Naive thymus-derived CD8-positive, alpha-beta T cell (primary cell): ENCODE measurements around the gene RPS15. TPM values are rescaled to one million over a fixed set of nuclear protein-coding genes. Genes with fewer than 3 reads are reported as not detected.

Experiments
- ATAC-seq, 2 donors: fragments of 150-1000 bp; cut with Tn5 transposase in 1 of 2; sonication (Bioruptor Pico), chemical (Tn5 transposase) in 1 of 2; 1 replicate in 1 of 2; 2 replicates in 1 of 2; pipeline ENCODE4 v1.10.0; 2021; ENCODE audit warnings: mild to moderate bottlenecking in 2 of 2, moderate library complexity in 2 of 2
- POLR2A ChIA-PET: fragments of 350-600 bp; sonication (Branson Sonifier 250); formaldehyde crosslinking; loops from one replicate; lab custom pipeline; 2021; ENCODE audit warnings: antibody characterized with exemption; lab: Charles Lee
- DNase-seq, 10 donors: peaks; one replicate each; pipeline versions ENCODE4 v3.0.0 to v3.0.0-alpha.2; 2020 to 2022
- H3K27ac Mint-ChIP-seq, 10 donors: one replicate each; pipeline ENCODE4 v1.8.0; 2020 to 2022; ENCODE audit warnings: mild to moderate bottlenecking in 10 of 10, mixed read lengths in 10 of 10, moderate library complexity in 4 of 10, inconsistent platforms in 1 of 10
- H3K27me3 Mint-ChIP-seq, 5 donors: one replicate each; pipeline ENCODE4 v1.8.0; 2021 to 2022; ENCODE audit warnings: mixed read lengths in 5 of 5
- H3K36me3 Mint-ChIP-seq, 3 donors: one replicate each; pipeline ENCODE4 v1.8.0; 2020 to 2022; ENCODE audit warnings: mixed read lengths in 3 of 3, mild to moderate bottlenecking in 2 of 3, inconsistent platforms in 1 of 3
- H3K4me1 Mint-ChIP-seq, 4 donors: one replicate each; pipeline ENCODE4 v1.8.0; 2021 to 2022; ENCODE audit warnings: mixed read lengths in 4 of 4
- H3K4me3 Mint-ChIP-seq, 10 donors: one replicate each; pipeline ENCODE4 v1.8.0; 2020 to 2022; ENCODE audit warnings: mild to moderate bottlenecking in 10 of 10, mixed read lengths in 10 of 10, moderate library complexity in 6 of 10, inconsistent platforms in 1 of 10
- H3K9me3 Mint-ChIP-seq, 9 donors: one replicate each; pipeline ENCODE4 v1.8.0; 2020 to 2022; ENCODE audit warnings: mixed read lengths in 9 of 9, mild to moderate bottlenecking in 3 of 9, inconsistent platforms in 1 of 9, moderate library complexity in 1 of 9
- polyA plus RNA-seq, 3 donors: library from polyadenylated mRNA; unstranded; fragments of 300-500 nt; fragmentation: Illumina TruSeq; gene quantifications; one replicate each; pipeline ENCODE4 v1.2.3, GENCODE V29; 2021
- total RNA-seq, 8 experiments: library from RNA in 2 of 8; stranded (reverse) in 2 of 8; gene quantifications; one replicate each; pipeline ENCODE4 v1.2.3 and lab custom pipeline; 2021 to 2026

The RPS15 gene
- total and polyA plus RNA-seq, 5 experiments from 2014 or later, result 1,886 to 4,304 (median 3,438) TPM

DNA sequence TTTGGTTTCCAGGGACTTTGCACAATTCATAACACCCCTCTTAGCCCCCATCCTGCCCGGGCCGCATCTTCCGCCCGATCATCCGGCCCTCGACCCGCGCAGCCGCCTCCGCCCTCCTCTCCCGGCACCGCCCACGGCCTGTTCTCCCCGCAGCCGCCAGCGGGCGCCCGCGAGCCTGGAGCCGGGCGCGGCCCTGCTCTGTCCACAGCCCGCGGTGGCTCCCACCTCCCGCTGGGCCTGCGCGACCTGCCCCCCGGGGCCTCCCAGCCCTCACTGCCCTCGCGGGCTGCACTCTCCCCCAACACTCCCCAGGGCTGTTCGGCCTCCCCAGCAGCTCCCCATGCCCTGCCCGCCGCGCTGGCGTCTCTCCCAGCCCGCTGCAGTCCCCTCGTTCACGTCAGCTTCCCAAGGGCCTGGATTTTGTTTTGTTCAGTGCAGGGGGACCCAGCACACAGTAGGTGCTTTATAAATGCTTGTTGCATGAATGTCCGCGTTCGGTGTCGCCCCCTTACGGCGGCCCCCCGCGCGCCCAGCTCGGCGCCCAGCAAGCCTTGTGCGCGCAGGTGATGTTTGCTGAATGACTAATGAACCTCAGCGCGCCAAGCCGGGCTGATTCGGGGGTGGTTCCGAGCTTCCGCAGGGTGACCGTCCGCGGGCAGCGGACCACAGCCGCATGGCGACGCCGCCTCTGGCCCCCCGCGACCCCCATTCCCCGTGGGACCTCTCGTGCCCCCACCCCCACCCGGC lies 7.2 kb downstream of the RPS15 start:
- POLR2A ChIA-PET, result interaction anchor here (0.5 to 2.1 kb wide), 10 partner anchors 8 to 176 kb away, joined by 3 to 11 read pairs (median 4); partner anchors contain the start of gene CIRBP
- Mint-ChIP-seq H3K4me1 (peaks cover 9 to 36% (median 25%) of the 10 kb centered on the region in 4 donors), H3K4me3 (peak overlapping the region; percentile 65 to 82 (median 75)), H3K36me3 (peaks cover 0 to 26% (median 7%) of the 10 kb centered on the region in 3 donors), H3K27me3 (peaks cover 14 to 29% (median 21%) of the 10 kb centered on the region in 5 donors), H3K27ac (peak overlapping the region in 4 of 10 donors; percentile 6 to 53 (median 48)), H3K9me3 (no peaks in the 10 kb centered on the region)
- ATAC-seq, result peak; percentile 83 to 85
- DNase-seq, result peak; percentile 54 to 83 (median 76)

DNA sequence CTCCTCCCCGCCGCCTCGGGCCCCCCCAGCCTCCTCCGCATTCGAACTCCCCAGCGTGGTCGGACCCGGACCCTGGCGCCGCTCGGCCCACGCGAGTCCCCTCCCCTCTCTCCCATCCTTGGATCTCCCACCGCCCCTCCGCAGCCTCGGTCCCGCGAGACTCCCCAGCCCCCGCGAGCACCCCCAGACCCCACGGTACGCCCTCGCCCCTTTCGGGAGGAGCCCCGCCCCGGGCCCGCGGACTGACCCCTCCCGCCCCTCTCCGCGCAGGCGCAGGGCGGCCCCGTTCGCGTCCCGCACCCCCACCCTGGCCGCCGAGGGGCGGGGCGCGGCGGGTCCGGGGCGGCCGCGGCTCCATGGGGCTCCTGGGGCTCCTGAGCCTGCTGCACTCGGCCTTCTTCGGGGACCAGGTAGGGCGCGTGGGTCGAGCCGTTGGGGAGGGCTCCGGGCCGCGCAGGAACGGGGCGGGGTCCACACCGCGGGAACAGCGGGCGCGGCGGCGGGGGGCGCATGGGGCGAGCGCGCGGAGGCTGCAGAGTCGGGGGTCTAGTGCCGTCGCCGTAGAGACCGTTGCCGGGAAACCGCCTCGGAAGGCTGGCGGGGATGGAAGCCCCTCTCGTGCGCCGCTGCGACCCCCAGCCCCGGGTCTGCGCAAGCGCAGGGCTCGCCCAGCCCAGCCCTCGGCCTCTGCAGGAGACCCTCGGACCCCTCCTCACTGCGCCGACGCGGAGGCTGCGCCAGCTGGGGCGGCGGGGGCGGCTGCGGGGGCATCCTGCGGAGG lies 7.9 kb downstream of the RPS15 start:
- ATAC-seq (no peak), DNase-seq (no peak)
- no peaks in the 10 kb centered on the region for H3K9me3 Mint-ChIP-seq
- peak overlapping the region in 1 of 10 donors; percentile 44 for H3K4me3 Mint-ChIP-seq
- peaks cover 0 to 25% (median 2%) of the 10 kb centered on the region in 3 donors for H3K36me3 Mint-ChIP-seq
- H3K4me1 Mint-ChIP-seq, result peaks cover 11 to 36% (median 27%) of the 10 kb centered on the region in 4 donors
- H3K27ac Mint-ChIP-seq, result no peak overlapping the region
- peaks cover 20 to 37% (median 29%) of the 10 kb centered on the region in 5 donors for H3K27me3 Mint-ChIP-seq
- POLR2A ChIA-PET, result interaction anchor here (0.6 to 1.6 kb wide), 5 partner anchors 9 to 177 kb away, joined by 3 to 5 read pairs (median 4); partner anchors contain the start of gene CIRBP

DNA sequence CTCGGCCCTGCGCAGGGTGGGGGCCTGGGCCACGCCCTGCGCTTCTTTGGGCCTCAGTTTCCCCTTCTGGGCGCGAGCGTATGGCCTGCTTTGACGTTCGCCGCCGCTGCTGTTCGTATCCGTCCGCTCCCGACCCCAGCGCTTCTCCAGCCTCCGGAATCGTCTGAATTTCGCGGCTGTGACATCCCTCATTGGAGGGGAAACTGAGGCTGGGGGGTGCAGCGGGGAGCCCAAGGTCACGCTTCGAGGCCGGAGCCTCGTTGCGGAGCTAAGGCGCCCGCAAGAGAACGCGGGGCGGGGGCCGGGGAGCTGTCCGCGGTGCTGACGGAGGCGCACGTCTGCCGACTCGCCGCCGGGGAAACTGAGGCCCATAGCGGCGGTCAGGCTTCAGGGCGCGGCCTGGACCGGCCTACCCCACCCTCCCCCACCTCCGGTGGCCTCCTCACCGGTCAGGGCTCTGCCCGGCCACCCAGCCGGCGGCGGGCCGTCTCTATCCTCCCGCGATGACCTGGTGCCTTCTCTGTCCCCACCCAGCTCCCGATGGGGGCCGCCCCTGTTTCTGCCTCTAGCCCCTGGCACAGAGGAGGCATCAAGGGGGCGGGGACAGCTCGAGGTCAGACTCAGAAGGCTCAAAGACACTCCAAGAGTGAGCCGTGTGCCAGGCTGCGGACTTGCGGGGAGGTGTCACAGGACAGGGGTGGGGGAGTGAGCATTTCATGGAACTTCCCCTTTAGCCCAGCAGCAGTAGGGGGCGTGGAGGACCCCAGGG lies 8.7 kb downstream of the RPS15 start:
- peak in 3 of 10 donors; percentile 33 to 58 (median 34) for DNase-seq
- no peaks in the 10 kb centered on the region for H3K9me3 Mint-ChIP-seq
- peaks cover 20 to 44% (median 31%) of the 10 kb centered on the region in 5 donors for H3K27me3 Mint-ChIP-seq
- H3K36me3 Mint-ChIP-seq, result peaks cover 0 to 18% (median 0%) of the 10 kb centered on the region in 3 donors
- POLR2A ChIA-PET, result interaction anchor here (0.6 to 1.6 kb wide), 2 partner anchors 34 to 101 kb away, joined by 3 to 4 read pairs; no protein-coding TSS in a partner anchor
- H3K4me3 Mint-ChIP-seq, result peak overlapping the region in 8 of 10 donors; percentile 18 to 61 (median 40)
- H3K4me1 Mint-ChIP-seq, result peaks cover 11 to 29% (median 24%) of the 10 kb centered on the region in 4 donors
- H3K27ac Mint-ChIP-seq, result peak overlapping the region in 1 of 10 donors; percentile 36
- ATAC-seq, result no peak

DNA sequence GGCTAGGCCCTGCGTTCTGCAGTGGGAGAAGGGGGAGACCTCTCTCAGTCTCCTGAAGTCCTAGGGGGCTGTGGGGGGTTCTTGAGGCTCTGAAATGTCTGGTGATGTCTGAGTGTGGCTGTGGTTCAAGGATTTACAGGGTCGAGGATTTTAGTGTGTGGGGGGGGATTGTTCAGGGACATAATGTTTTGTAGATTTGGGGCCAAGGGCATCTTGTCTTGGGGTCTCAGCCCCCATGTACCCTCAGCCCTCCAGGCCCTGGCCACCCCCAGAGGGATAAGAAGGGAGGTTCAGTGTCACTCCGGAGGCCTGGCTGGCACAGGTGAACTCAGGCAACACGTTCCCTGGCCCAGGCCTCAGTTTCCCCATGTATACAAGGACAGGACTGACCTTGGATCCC lies 9.3 kb downstream of the RPS15 start:
- peaks cover 11 to 29% (median 24%) of the 10 kb centered on the region in 4 donors for H3K4me1 Mint-ChIP-seq
- H3K9me3 Mint-ChIP-seq, result no peaks in the 10 kb centered on the region
- H3K27ac Mint-ChIP-seq, result no peak overlapping the region
- peaks cover 0 to 13% (median 0%) of the 10 kb centered on the region in 3 donors for H3K36me3 Mint-ChIP-seq
- POLR2A ChIA-PET, result interaction anchor here (0.9 to 1.6 kb wide), 2 partner anchors 35 to 150 kb away, joined by 4 to 6 read pairs; no protein-coding TSS in a partner anchor
- peak overlapping the region in 7 of 10 donors; percentile 0 to 44 (median 26) for H3K4me3 Mint-ChIP-seq
- no peak for DNase-seq
- no peak for ATAC-seq
- H3K27me3 Mint-ChIP-seq, result peaks cover 20 to 48% (median 33%) of the 10 kb centered on the region in 5 donors

DNA sequence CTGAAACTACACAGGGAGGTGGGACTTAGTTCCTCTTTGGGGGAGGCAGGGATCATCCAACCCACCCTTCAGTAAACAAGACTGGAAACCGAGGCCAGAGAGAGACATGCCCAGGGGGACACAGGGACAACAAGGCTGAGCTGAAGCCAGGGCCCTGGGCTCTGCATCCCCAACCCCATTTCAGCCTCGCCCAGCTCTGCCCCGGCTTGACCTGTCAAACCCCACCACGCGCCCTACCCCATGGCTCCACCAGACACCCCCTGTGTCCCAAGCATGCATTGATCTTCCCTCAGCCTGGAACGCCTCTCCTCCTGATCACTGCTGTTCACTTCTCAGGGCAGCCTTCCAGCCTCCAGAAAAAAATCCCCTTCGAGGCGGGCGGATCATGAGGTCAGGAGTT lies 9.7 kb downstream of the RPS15 start:
- Mint-ChIP-seq H3K27me3 (peaks cover 20 to 52% (median 36%) of the 10 kb centered on the region in 5 donors), H3K36me3 (peaks cover 0 to 9% (median 0%) of the 10 kb centered on the region in 3 donors), H3K4me3 (peak overlapping the region in 5 of 10 donors; percentile 15 to 52 (median 41)), H3K27ac (peak overlapping the region in 1 of 10 donors; percentile 65), H3K9me3 (no peaks in the 10 kb centered on the region), H3K4me1 (peaks cover 11 to 29% (median 23%) of the 10 kb centered on the region in 4 donors)
- DNase-seq (no peak), ATAC-seq (no peak)
- POLR2A ChIA-PET, result interaction anchor here (0.9 to 1.6 kb wide), 2 partner anchors 35 to 150 kb away, joined by 4 to 6 read pairs; no protein-coding TSS in a partner anchor

DNA sequence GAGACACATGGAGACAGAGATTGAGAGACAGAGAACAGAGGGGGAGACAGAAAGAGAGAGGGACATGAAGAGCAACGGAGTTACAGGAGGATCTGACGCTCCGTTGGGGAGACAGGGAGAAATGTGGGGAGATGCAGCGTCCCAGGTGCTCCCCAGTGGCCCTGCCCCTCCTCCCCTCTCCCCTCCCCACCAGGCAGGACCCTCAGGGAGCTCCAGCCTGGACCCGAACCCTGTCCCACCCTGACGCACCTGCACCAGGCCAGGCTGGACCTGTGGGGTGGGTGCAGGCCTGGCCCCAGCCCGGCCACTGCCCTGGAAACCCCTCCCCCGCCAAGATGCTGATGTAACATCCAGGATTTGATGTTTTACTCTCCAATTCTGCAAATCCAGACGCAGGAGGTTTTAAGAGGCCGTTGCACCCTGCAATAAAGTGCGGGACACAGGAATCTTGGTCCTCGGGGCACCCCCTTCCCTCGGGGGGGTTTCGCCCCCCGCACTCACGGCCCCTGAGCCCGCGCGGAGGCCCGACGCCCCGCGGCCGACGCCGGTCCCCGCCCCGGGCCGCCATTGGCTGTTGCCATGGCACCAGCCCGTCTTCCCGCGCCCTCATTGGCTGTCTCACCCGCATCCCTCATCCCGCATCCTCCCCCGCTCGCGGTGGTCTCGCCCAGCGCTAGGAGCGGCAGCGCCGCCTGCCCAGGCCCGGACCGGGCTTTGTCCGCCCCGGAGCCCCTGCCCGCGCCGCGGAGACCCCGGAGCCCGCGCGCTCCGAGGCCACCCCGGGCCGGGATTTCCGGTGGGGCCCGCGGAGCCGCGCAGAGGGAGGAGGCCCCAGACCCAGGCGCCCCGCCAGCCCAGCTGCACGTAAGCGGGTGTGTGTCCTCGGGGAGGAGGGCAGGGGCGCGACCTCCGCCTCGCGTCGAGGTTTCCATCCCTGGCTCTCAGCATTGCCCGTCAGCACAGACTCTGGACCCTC lies 11.6 kb downstream of the RPS15 start, which contains the start of gene APC2:
Gene APC2, plus strand, starts transcription at position 655 of the 976 bp plus-strand sequence. CDS start 2,881 bp downstream, outside the sequence.
- Mint-ChIP-seq H3K9me3 (no peaks in the 10 kb centered on the region), H3K36me3 (peaks cover 0 to 9% (median 0%) of the 10 kb centered on the region in 3 donors), H3K27me3 (peaks cover 23 to 66% (median 43%) of the 10 kb centered on the region in 5 donors), H3K4me1 (peaks cover 9 to 28% (median 24%) of the 10 kb centered on the region in 4 donors), H3K4me3 (peak within 1 kb of the TSS in 8 of 10 donors; percentile 14 to 69 (median 40)), H3K27ac (peak within 1 kb of the TSS in 2 of 10 donors; percentile 3 to 55)
- DNase-seq (peak in 4 of 10 donors; percentile 19 to 42 (median 36)), ATAC-seq (peak; percentile 28 to 45)
- POLR2A ChIA-PET, result interaction anchor here (1.2 kb wide), 2 partner anchors 9 to 23 kb away, joined by 4 to 7 read pairs; no protein-coding TSS in a partner anchor

DNA sequence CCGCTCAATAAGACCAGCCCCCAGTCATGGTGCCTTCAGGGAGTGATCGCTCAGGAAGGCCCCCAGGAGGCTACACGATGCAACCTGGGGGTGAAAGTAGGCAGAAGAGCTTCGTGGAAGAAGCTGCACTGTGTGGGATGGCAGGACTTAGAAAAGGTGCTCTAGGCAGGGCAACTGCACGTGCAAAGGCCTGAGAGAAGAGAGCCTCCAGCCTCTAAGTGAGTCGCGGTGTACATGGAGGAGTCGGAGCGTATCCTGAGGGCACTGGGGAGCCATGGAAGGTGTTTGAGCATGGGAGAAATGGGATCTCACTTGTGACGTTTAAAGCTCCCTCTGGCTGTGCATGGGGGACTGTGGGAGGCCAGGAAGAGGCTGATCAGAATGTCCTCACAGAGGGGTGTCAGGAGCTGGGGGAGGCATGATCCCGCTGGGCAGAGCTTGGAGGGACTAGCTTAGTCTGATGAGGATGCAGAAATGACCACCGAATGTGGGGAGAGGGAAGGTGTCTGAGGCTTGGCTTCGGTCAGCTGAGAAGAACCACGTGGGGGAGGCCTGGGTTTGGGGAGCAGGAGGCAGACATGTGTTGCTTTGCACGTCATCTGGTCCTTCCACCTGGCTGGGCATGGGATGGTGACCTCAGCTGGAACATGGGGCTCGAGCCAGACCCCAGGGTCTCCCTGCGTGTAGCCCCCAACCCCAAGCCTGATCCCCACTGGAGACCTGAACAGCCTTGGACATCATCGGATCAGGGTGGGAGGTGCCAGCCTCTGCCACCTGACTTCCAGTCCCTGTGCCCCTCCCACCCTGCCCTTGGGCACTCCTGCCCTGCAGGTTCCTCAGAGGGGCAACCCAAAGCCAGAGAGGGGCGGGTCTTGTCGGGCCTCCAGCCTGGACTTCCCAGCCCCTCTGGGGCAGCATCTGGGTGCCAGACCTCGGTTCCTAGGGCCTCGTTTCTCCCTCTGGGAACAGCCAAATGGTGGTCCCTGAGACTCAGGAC lies 12.8 kb downstream of the RPS15 start:
- H3K27me3 Mint-ChIP-seq, result peaks cover 27 to 79% (median 48%) of the 10 kb centered on the region in 5 donors
- H3K27ac Mint-ChIP-seq, result no peak overlapping the region
- H3K9me3 Mint-ChIP-seq, result peaks cover 0 to 3% (median 0%) of the 10 kb centered on the region in 9 donors
- no peak for DNase-seq
- peak overlapping the region in 6 of 10 donors; percentile 23 to 67 (median 38) for H3K4me3 Mint-ChIP-seq
- H3K36me3 Mint-ChIP-seq, result peaks cover 0 to 14% (median 0%) of the 10 kb centered on the region in 3 donors
- POLR2A ChIA-PET, result interaction anchor here (0.6 to 1.2 kb wide), 2 partner anchors 10 to 49 kb away, joined by 4 to 6 read pairs; no protein-coding TSS in a partner anchor
- ATAC-seq, result no peak
- H3K4me1 Mint-ChIP-seq, result peaks cover 10 to 33% (median 28%) of the 10 kb centered on the region in 4 donors

DNA sequence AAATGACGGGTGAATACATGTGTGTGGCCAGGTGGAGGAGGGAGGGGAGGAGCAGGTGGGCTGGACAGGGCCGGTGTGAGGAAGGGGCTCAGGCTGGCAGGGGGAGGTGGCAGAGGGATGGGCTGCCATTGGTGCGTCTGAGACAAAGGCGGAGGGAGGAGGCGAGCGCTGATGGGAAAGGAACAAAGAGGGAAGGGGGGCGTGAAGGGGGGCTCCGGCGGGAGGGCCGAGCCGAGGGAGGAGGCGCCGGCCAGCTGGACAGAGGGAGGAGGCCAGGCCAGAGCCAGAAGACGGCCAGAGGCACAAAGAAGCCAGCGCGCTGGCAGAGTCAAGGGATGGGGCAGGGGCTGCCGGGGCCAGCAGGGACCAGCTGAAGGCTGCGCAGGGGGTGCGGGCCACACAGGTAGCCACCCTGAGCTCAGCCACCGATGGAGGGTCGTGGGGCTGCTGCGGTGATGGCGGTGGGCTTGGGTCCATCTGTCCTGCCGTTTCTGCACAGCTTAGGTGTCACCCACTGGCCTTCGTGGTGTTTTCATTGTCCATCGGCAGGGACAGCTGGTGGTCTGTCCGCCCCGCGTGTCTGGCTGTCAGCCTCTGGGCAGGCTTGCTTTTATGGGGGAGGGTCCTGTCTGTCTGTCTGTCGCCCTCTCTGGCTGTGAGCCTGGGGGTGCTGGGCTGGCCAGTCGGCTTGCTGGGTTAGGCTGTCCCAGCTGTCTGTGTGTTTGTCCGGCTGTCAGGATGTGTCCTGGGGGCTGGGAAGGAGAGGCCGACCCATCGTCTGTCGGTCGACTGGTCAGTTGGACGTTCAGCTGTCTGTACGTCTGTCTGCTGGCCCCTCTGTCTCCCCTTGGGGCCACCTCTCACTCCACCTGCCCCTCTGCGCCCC lies 14.0 kb downstream of the RPS15 start:
- peaks cover 10 to 32% (median 27%) of the 10 kb centered on the region in 4 donors for H3K4me1 Mint-ChIP-seq
- no peak overlapping the region for H3K27ac Mint-ChIP-seq
- ATAC-seq, result no peak
- peaks cover 0 to 14% (median 0%) of the 10 kb centered on the region in 3 donors for H3K36me3 Mint-ChIP-seq
- POLR2A ChIA-PET, result interaction anchor here (1.0 to 1.1 kb wide), 3 partner anchors 10 to 14 kb away, joined by 3 to 5 read pairs (median 4); partner anchors contain the start of gene RPS15
- peaks cover 0 to 3% (median 0%) of the 10 kb centered on the region in 9 donors for H3K9me3 Mint-ChIP-seq
- peaks cover 27 to 78% (median 47%) of the 10 kb centered on the region in 5 donors for H3K27me3 Mint-ChIP-seq
- no peak for DNase-seq
- no peak overlapping the region for H3K4me3 Mint-ChIP-seq
